B cell (primary cell): ENCODE data around the gene ACO2. TPM values are rescaled to one million over a fixed set of nuclear protein-coding genes. Genes with fewer than 3 reads are reported as not detected.

ENCODE experiments used
- ATAC-seq: fragments of 200-7000 bp; cut with Tn5 transposase; one replicate; pipeline ENCODE4 v1.10.0; 2021; ENCODE audit warnings: low read depth, mild to moderate bottlenecking, moderate number of reproducible peaks, moderate library complexity
- CTCF ChIA-PET: fragments of 350-600 bp; sonication (Branson Sonifier 250); formaldehyde crosslinking; loops from one replicate; lab custom pipeline; 2021; ENCODE audit warnings: antibody characterized with exemption, inconsistent platforms; lab: Charles Lee
- POLR2A ChIA-PET: fragments of 350-600 bp; sonication (Branson Sonifier 250); formaldehyde crosslinking; loops from one replicate; lab custom pipeline; 2021; ENCODE audit warnings: antibody characterized with exemption; lab: Charles Lee
- DNase-seq: peaks from one replicate; pipeline ENCODE4 v3.0.0; 2013
- H2AFZ ChIP-seq: 2 replicates; pipeline ENCODE4 v1.6.1; 2012; ENCODE audit warnings: mild to moderate bottlenecking, low read depth, low read length; ENCODE audit not compliant: insufficient read depth, poor library complexity, severe bottlenecking
- H3K27ac ChIP-seq, 2 donors: 1 replicate in 1 of 2; 2 replicates in 1 of 2; pipeline ENCODE4 v1.5.1; 2012 to 2013; ENCODE audit warnings: low read length in 2 of 2, mild to moderate bottlenecking in 2 of 2, moderate library complexity in 1 of 2
- H3K27me3 ChIP-seq, 4 experiments: fragments of 200-600 bp in 1 of 4; sonication (generic) in 1 of 4; replicated peaks in 1 of 4; 1 replicate in 2 of 4; 2 replicates in 2 of 4; pipeline versions ENCODE4 v1.6.1 to v1.7.0; 2013 to 2016; ENCODE audit warnings: low read length in 3 of 4, mild to moderate bottlenecking in 2 of 4, mixed read lengths in 1 of 4, moderate library complexity in 1 of 4; ENCODE audit not compliant: insufficient read depth in 4 of 4, control insufficient read depth in 3 of 4; ENCODE audit errors: control extremely low read depth in 1 of 4
- H3K36me3 ChIP-seq, 2 experiments: replicated peaks in 1 of 2; 1 replicate in 1 of 2; 2 replicates in 1 of 2; pipeline versions ENCODE4 v1.6.1 to v1.7.1; 2013; ENCODE audit warnings: low read length in 1 of 2; ENCODE audit not compliant: insufficient read depth in 2 of 2, control insufficient read depth in 1 of 2; ENCODE audit errors: control extremely low read depth in 1 of 2, extremely low read depth in 1 of 2
- H3K4me1 ChIP-seq, 2 donors: fragments of 200-600 bp in 1 of 2; sonication (generic) in 1 of 2; 1 replicate in 1 of 2; 2 replicates in 1 of 2; pipeline versions ENCODE4 v1.5.1 to v1.6.1; 2013 to 2017; ENCODE audit warnings: low read length in 2 of 2; ENCODE audit not compliant: control insufficient read depth in 2 of 2, insufficient read depth in 2 of 2
- H3K4me2 ChIP-seq: replicated peaks from 2 replicates; pipeline ENCODE3; 2012; ENCODE audit warnings: mild to moderate bottlenecking, low read depth, low read length; ENCODE audit not compliant: poor library complexity, severe bottlenecking
- H3K4me3 ChIP-seq, 5 experiments: fragments of 200-600 bp in 1 of 5; sonication (generic) in 1 of 5; 1 replicate in 3 of 5; 2 replicates in 2 of 5; pipeline versions ENCODE4 v1.5.1 to v1.7.0; 2011 to 2016; ENCODE audit warnings: low read length in 4 of 5, mild to moderate bottlenecking in 4 of 5, low read depth in 2 of 5, control low read depth in 1 of 5, moderate library complexity in 1 of 5; ENCODE audit not compliant: insufficient read depth in 1 of 5; ENCODE audit errors: control extremely low read depth in 1 of 5, extremely low read depth in 1 of 5
- H3K79me2 ChIP-seq: fragments of 200-600 bp; sonication (generic); one replicate; pipeline ENCODE4 v1.6.0; 2016; ENCODE audit warnings: low read length; ENCODE audit not compliant: control insufficient read depth, insufficient read depth
- H3K9ac ChIP-seq: fragments of 200-600 bp; sonication (generic); 2 replicates; pipeline ENCODE4 v1.6.1; 2017; ENCODE audit warnings: mild to moderate bottlenecking, low read length, moderate library complexity
- H3K9me3 ChIP-seq, 3 donors: one replicate each; pipeline versions ENCODE4 v1.6.1 to v1.7.1; 2013; ENCODE audit warnings: low read length in 2 of 3; ENCODE audit not compliant: control insufficient read depth in 2 of 3, insufficient read depth in 1 of 3; ENCODE audit errors: control extremely low read depth in 1 of 3
- H4K20me1 ChIP-seq: 2 replicates; pipeline ENCODE4 v1.6.0; 2012; ENCODE audit warnings: mild to moderate bottlenecking, low read length; ENCODE audit not compliant: insufficient read depth, control insufficient read depth, poor library complexity, severe bottlenecking
- H3K27ac Mint-ChIP-seq: one replicate; pipeline ENCODE4 v1.8.0; 2021; ENCODE audit warnings: mixed read lengths
- H3K27me3 Mint-ChIP-seq: one replicate; pipeline ENCODE4 v1.8.0; 2021; ENCODE audit warnings: mixed read lengths
- H3K4me1 Mint-ChIP-seq: one replicate; pipeline ENCODE4 v1.8.0; 2021; ENCODE audit warnings: mixed read lengths
- H3K4me3 Mint-ChIP-seq: one replicate; pipeline ENCODE4 v1.8.0; 2021; ENCODE audit warnings: mixed read lengths
- H3K9me3 Mint-ChIP-seq: one replicate; pipeline ENCODE4 v1.8.0; 2022; ENCODE audit warnings: mixed read lengths; ENCODE audit not compliant: insufficient read depth
- CTCF ChIP-seq: fragments of 200-600 bp; IDR thresholded peaks from one replicate; pipeline ENCODE4 v1.8.0; 2022; ENCODE audit warnings: antibody characterized with exemption, mild to moderate bottlenecking
- EZH2 ChIP-seq: IDR thresholded peaks from 2 replicates; pipeline ENCODE4 v1.6.1; 2012; ENCODE audit warnings: borderline replicate concordance, low read depth, mild to moderate bottlenecking, moderate library complexity, low read length; ENCODE audit not compliant: insufficient read depth, poor library complexity, severe bottlenecking
- WGBS: methylation state at CpG from one replicate; pipeline ENCODE4 v1.1.5; 2013; ENCODE audit warnings: missing lambda C conversion rate; ENCODE audit not compliant: insufficient coverage; 5-methylcytosine and 5-hydroxymethylcytosine counted together
- intact Hi-C: fragments of 100-400 bp; cut with micrococcal nuclease; formaldehyde crosslinking; loops from one replicate; pipeline ENCODE4 v1.10.0; 2022
- polyA plus RNA-seq: library from polyadenylated mRNA; depleted of rRNA; stranded (reverse); fragments of >200 nt; gene quantifications from 2 replicates; pipeline ENCODE4 v1.2.3, GENCODE V29; 2012
- total RNA-seq, 2 donors: library from RNA; stranded (reverse); fragments of 120-200 nt in 1 of 2; gene quantifications; 1 replicate in 1 of 2; 2 replicates in 1 of 2; pipeline versions ENCODE4 v1.2.3 to v1.2.4, GENCODE V29; 2013 to 2022

ACO2 gene
- total and polyA plus RNA-seq, 2 donors (not counting 1 experiment from before 2014, with no cell fraction given): 91.5 to 91.7 TPM

GRCh38 chr22:41498303-41498835 lies 29.5 kb downstream of the ACO2 start:
- intact Hi-C loops: no loop called here
- H3K4me1 ChIP-seq: peaks cover 0 to 20% of the 10 kb centered on the region in 2 donors
- H3K9ac ChIP-seq: no peak overlapping the region
- peaks cover 27% of the 10 kb centered on the region for H3K4me1 Mint-ChIP-seq
- ChIA-PET CTCF (interaction anchor here (1.0 to 5.2 kb wide), 7 partner anchors 19 to 95 kb away, joined by 3 to 140 read pairs (median 9); partner anchors contain the start of genes ACO2 and PHF5A), POLR2A (interaction anchor here (0.7 kb wide), 1 partner anchor 18 kb away, joined by 4 read pairs; no protein-coding TSS in a partner anchor)
- no peak for DNase-seq
- H3K27ac Mint-ChIP-seq: no peak overlapping the region
- H3K9me3 Mint-ChIP-seq: no peaks in the 10 kb centered on the region
- peaks cover 0 to 27% of the 10 kb centered on the region in 2 experiments for H3K36me3 ChIP-seq
- peaks cover 40% of the 10 kb centered on the region for H4K20me1 ChIP-seq
- H3K4me3 ChIP-seq: no peak overlapping the region
- no peak overlapping the region for H3K4me3 Mint-ChIP-seq
- 96% methylated on average over 4 of the region's 6 CpGs for WGBS
- no peak for TF ChIP-seq EZH2
- no peak for TF ChIP-seq CTCF
- H3K9me3 ChIP-seq: no peaks in the 10 kb centered on the region
- H3K79me2 ChIP-seq: peaks cover 94% of the 10 kb centered on the region
- no peaks in the 10 kb centered on the region for H3K27me3 ChIP-seq
- ATAC-seq: no peak
- H3K4me2 ChIP-seq: no peak overlapping the region
- no peak overlapping the region for H2AFZ ChIP-seq
- H3K27me3 Mint-ChIP-seq: no peaks in the 10 kb centered on the region
- no peak overlapping the region for H3K27ac ChIP-seq

DNA sequence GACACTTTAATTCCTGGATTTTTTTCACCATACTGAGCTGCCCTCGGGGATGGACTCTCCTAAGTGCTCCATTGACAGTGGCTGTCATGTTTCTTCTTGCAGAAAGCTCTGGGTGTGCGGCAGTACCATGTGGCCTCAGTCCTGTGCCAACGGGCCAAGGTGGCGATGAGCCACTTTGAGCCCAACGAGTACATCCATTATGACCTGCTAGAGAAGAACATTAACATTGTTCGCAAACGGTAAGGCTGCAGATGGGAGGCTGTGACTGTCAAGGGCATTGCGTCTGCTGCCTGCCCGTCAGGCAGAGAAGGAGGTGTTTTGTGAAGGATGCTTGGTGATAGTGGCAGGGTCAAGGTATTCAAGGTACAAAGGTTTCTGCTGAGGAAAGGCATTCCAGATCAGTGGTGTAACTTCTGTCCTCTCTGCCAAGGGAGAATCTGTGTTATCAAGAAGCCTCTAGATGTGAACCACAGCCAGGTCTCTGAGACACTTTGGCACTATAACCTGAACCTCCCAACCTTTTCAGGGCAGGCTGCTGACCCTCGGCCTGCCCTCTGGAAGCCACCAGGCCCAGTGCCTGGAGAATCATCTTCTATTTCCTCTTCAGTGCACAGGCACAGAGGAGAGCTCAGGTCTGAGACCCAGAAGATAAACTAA lies 30.8 kb downstream of the ACO2 start:
- TF ChIP-seq EZH2 (no peak), CTCF (no peak)
- Histone ChIP-seq H3K9ac (no peak overlapping the region), H4K20me1 (peaks cover 32% of the 10 kb centered on the region), H3K27ac (no peak overlapping the region), H3K9me3 (no peaks in the 10 kb centered on the region), H3K36me3 (peaks cover 0 to 38% of the 10 kb centered on the region in 2 experiments), H3K4me1 (peaks cover 0 to 28% of the 10 kb centered on the region in 2 donors), H3K27me3 (no peaks in the 10 kb centered on the region), H3K79me2 (peaks cover 94% of the 10 kb centered on the region), H3K4me2 (no peak overlapping the region), H2AFZ (no peak overlapping the region), H3K4me3 (no peak overlapping the region)
- H3K27me3 Mint-ChIP-seq: no peaks in the 10 kb centered on the region
- H3K27ac Mint-ChIP-seq: peak overlapping the region; percentile 21
- H3K4me1 Mint-ChIP-seq: peaks cover 30% of the 10 kb centered on the region
- no peaks in the 10 kb centered on the region for H3K9me3 Mint-ChIP-seq
- no peak overlapping the region for H3K4me3 Mint-ChIP-seq
- DNase-seq (no peak), ATAC-seq (no peak)
- intact Hi-C loops: loop anchor here (2.0 to 5.0 kb wide), 3 partner anchors 21 to 53 kb away; partner anchors contain the start of genes ACO2, PHF5A and TOB2
- POLR2A ChIA-PET: interaction anchor here (0.6 to 1.8 kb wide), 2 partner anchors 53 to 96 kb away, joined by 4 to 9 read pairs; partner anchors contain the start of gene TOB2
- WGBS: 95% methylated on average over 10 of the region's 10 CpGs
- CTCF ChIA-PET: interaction anchor here (0.6 to 5.2 kb wide), 18 partner anchors 9 to 99 kb away, joined by 3 to 140 read pairs (median 7); partner anchors contain the start of genes ACO2, PHF5A and TOB2
